Thymus (tissue), 11 donors: Measurements from ENCODE around the gene FHIT. TPM values are rescaled to one million over a fixed set of nuclear protein-coding genes. Genes with fewer than 3 reads are reported as not detected.
"Not testable (repeated sequence)": the region's sequence is repeated elsewhere in the genome, so short reads cannot be mapped to it uniquely, and the experiment has no call there.

Source experiments
- DNase-seq, 9 donors: peaks; one replicate each; pipeline ENCODE4 v3.0.0-alpha.2; 2013; ENCODE audit warnings: low spot score in 9 of 9, low read depth in 6 of 9, missing footprints in 1 of 9
- H3K27ac ChIP-seq, 2 donors: one replicate each; pipeline ENCODE4 v1.5.1; 2013; ENCODE audit warnings: control low read depth in 1 of 2, low read depth in 1 of 2, low read length in 1 of 2, mild to moderate bottlenecking in 1 of 2, moderate library complexity in 1 of 2
- H3K27me3 ChIP-seq, 2 donors: one replicate each; pipeline ENCODE4 v1.5.1; 2013; ENCODE audit warnings: low read length in 1 of 2; ENCODE audit not compliant: control insufficient read depth in 2 of 2, insufficient read depth in 1 of 2
- H3K36me3 ChIP-seq, 2 donors: one replicate each; pipeline ENCODE4 v1.5.1; 2013; ENCODE audit warnings: low read length in 1 of 2, mild to moderate bottlenecking in 1 of 2, moderate library complexity in 1 of 2; ENCODE audit not compliant: control insufficient read depth in 2 of 2, insufficient read depth in 2 of 2
- H3K4me1 ChIP-seq, 2 donors: one replicate each; pipeline ENCODE4 v1.5.1; 2013; ENCODE audit warnings: low read length in 2 of 2; ENCODE audit not compliant: control insufficient read depth in 2 of 2, insufficient read depth in 2 of 2
- H3K4me3 ChIP-seq, 2 donors: one replicate each; pipeline ENCODE4 v1.5.1; 2013; ENCODE audit warnings: low read length in 2 of 2, control low read depth in 1 of 2, mild to moderate bottlenecking in 1 of 2
- H3K9me3 ChIP-seq, 2 donors: one replicate each; pipeline ENCODE4 v1.5.1; 2013; ENCODE audit warnings: low read length in 1 of 2, mild to moderate bottlenecking in 1 of 2; ENCODE audit not compliant: control insufficient read depth in 2 of 2, insufficient read depth in 1 of 2
- WGBS: extraction: QIAGEN DNeasy Blood & Tissue Kit; methylation state at CpG from one replicate; pipeline ENCODE4 v1.1.7; 2013; 5-methylcytosine and 5-hydroxymethylcytosine counted together
- polyA plus RNA-seq: library from polyadenylated mRNA; stranded (reverse); fragments of 200-250 nt; gene quantifications from one replicate; pipeline ENCODE4 v1.2.3, GENCODE V29; 2013
- total RNA-seq: library from RNA; stranded (reverse); fragments of 120-200 nt; gene quantifications from one replicate; pipeline ENCODE4 v1.2.4, GENCODE V29; 2013
- donor health status: healthy.

FHIT gene
- total and polyA plus RNA-seq, 2 donors, result 9.2 to 13.2 TPM

DNA sequence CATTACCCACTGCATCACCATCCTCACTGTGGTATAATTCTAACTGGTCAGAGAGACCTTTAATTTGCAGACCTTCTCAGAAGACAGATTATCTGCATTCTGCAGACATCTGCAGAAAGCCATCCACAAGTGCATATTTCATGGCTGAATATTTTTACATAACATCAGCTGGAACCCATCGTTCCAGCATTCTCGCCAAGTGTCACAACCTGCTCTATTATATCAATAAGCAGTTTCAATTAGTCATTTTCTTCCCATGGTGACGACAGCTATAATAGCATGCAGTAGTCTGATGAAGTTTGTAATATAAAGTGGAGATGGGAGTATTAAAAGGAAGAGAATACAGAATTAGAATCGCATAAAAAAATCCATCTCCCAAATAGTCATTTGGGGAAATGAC, 334.7 kb downstream of the FHIT start:
- 93% methylated on average over 4 of the region's 4 CpGs for WGBS
- H3K4me1 ChIP-seq, result no peaks in the 10 kb centered on the region
- H3K27ac ChIP-seq, result no peak overlapping the region
- H3K36me3 ChIP-seq, result no peaks in the 10 kb centered on the region
- DNase-seq, result no peak
- no peaks in the 10 kb centered on the region for H3K9me3 ChIP-seq
- H3K4me3 ChIP-seq, result no peak overlapping the region
- H3K27me3 ChIP-seq, result no peaks in the 10 kb centered on the region

DNA sequence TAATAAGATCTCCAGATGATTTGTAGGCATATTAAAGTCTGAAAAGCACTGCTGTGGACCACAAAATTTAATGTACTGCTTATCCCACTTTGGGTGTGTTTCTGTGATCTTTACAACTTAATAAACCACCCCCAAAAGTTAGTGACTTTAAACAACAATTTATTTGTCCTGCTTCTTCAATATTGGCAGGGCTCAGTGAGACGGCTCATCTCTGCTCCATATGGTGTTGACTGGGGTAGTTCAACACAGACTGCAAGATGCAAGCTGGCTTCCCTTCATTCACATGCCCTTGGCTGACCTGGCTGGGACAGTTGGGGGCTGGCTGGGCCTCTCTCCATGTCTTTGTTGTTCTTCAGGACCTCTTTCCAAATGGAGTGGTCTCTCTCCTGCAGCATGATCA, 337.8 kb downstream of the FHIT start:
- H3K36me3 ChIP-seq, result no peaks in the 10 kb centered on the region
- H3K4me3 ChIP-seq, result no peak overlapping the region
- H3K9me3 ChIP-seq, result no peaks in the 10 kb centered on the region
- H3K27me3 ChIP-seq, result no peaks in the 10 kb centered on the region
- DNase-seq, result no peak
- no peaks in the 10 kb centered on the region for H3K4me1 ChIP-seq
- 96% methylated on average over 1 of the region's 1 CpG for WGBS
- H3K27ac ChIP-seq, result no peak overlapping the region

DNA sequence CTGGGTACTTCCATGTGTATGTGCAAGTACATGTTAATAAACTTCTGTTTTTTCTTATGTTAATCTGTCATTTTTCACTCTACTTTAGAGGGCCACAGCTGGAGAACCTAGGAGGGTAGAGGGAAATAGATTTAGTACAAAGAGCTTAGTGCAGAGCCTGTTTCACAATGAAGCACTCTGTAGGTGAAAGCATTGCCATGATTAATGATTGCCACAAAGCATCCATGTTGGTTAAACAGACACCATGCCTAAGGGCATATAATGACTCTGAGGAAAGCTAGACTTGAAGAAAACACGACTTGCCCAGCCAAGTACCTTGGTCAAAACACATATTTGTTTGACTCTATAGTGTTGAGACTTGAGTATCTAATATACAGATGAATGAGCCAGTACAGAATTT, 338.4 kb downstream of the FHIT start:
- H3K4me1 ChIP-seq, result no peaks in the 10 kb centered on the region
- no peak for DNase-seq
- H3K27me3 ChIP-seq, result no peaks in the 10 kb centered on the region
- no peaks in the 10 kb centered on the region for H3K9me3 ChIP-seq
- no peak overlapping the region for H3K27ac ChIP-seq
- 85% methylated on average over 1 of the region's 1 CpG for WGBS
- H3K4me3 ChIP-seq, result no peak overlapping the region
- no peaks in the 10 kb centered on the region for H3K36me3 ChIP-seq

DNA sequence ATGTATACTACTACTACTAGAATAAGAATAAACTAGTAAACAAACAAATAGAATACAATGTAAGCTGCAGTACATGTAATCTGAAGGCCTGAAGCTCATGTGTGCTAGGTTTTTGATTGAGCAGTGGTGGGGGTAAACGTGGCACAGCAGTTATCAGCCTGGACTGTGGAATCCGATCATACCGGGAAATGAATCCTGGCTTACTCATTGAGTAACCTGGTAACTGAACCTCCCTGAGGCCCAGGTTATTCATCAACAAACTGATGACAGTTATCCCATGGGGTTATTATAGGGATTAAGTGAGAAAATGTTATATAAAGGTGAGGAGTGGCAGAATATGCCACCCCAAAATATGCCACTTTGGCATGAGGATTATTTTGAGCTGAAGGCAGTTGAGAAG, 339.1 kb downstream of the FHIT start:
- no peak overlapping the region for H3K4me3 ChIP-seq
- no peaks in the 10 kb centered on the region for H3K4me1 ChIP-seq
- DNase-seq, result no peak
- WGBS, result 98% methylated on average over 3 of the region's 3 CpGs
- H3K9me3 ChIP-seq, result no peaks in the 10 kb centered on the region
- no peaks in the 10 kb centered on the region for H3K27me3 ChIP-seq
- no peak overlapping the region for H3K27ac ChIP-seq
- H3K36me3 ChIP-seq, result no peaks in the 10 kb centered on the region

DNA sequence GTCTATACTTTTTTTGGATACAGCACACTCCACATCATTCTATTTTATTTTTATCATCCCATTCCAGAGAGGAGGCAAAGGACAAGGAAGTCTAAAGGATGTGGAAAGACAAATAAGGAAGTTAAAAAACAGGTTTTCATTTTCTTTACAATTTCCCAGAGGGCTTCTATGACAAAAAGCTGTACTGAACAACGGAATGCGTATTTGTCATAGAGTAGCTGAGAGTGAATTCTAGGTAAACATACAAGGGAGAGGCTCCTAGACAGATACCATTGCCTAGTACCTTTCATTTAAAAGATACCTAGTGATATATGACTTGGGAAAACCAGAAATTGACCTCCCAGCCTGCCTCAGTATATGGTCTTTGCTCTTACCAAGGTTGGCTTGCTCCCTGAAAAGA, 341.7 kb downstream of the FHIT start:
- no peak for DNase-seq
- no peaks in the 10 kb centered on the region for H3K9me3 ChIP-seq
- no peaks in the 10 kb centered on the region for H3K4me1 ChIP-seq
- no peak overlapping the region for H3K27ac ChIP-seq
- no peak overlapping the region for H3K4me3 ChIP-seq
- no peaks in the 10 kb centered on the region for H3K36me3 ChIP-seq
- no peaks in the 10 kb centered on the region for H3K27me3 ChIP-seq
- 96% methylated on average over 2 of the region's 2 CpGs for WGBS

DNA sequence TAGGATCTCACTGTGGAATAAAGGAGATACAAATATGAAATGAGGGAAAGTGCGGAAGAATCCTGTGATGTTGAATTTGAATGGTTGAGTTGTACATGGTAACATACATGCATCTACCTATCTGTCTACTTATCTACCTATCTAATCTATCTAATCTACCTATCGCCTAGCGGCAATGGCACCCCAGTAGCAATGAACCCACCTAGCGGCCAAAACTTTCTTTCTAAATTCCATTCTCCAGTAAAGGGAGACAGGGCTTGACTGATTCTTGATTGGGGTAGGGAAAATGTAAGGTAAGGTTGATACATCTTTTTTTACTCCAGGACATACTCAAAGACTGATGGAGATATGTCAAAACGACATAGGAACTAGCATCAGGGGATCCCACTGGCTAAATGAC, 345.0 kb downstream of the FHIT start:
- WGBS, result 96% methylated on average over 5 of the region's 5 CpGs
- H3K36me3 ChIP-seq, result no peaks in the 10 kb centered on the region
- no peaks in the 10 kb centered on the region for H3K4me1 ChIP-seq
- H3K9me3 ChIP-seq, result no peaks in the 10 kb centered on the region
- no peak overlapping the region for H3K4me3 ChIP-seq
- no peak for DNase-seq
- H3K27me3 ChIP-seq, result no peaks in the 10 kb centered on the region
- H3K27ac ChIP-seq, result no peak overlapping the region

DNA sequence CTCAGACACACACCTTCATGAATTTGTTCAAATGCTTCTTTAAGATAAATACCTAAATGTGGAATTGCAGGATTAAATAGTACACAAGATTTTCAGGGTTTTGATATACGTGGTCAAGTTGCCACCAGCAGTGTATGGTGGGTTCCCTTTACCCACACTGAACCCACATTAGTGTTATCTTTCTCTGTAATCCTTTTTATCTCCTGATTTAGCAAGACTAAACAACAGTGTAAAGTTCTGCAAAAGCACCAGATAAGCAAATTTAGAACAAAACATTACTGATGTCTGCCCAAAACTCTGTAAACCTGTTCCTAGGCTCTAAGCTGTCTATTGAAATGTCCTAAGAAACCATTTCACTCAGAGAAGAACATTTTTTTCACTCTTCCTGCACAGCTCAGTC, 352.9 kb downstream of the FHIT start:
- WGBS, result 16% methylated on average over 1 of the region's 1 CpG
- Histone ChIP-seq H3K4me1 (no peaks in the 10 kb centered on the region), H3K27me3 (no peaks in the 10 kb centered on the region), H3K36me3 (no peaks in the 10 kb centered on the region), H3K27ac (no peak overlapping the region), H3K4me3 (no peak overlapping the region), H3K9me3 (no peaks in the 10 kb centered on the region)
- DNase-seq, result no peak

DNA sequence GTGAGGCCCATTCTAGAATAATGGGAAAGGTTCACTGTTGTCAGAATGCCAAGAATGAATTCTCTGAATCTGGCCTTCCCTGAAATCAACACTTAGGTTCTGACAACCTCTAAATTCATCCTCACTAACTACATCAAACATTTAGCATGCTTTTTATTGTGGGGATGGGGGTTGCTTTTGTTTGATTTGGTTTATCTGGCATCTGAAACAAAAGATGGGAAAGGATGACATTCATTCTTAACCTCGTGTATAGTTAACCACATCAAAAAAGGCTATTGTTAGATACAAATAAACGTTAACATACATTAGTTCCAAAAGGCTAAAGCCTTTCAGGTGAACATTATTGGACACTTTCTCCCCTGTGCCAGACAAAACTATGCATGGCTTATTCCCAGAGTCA, 357.3 kb downstream of the FHIT start:
- Histone ChIP-seq H3K9me3 (no peaks in the 10 kb centered on the region), H3K4me1 (no peaks in the 10 kb centered on the region), H3K27ac (no peak overlapping the region), H3K27me3 (no peaks in the 10 kb centered on the region), H3K4me3 (no peak overlapping the region), H3K36me3 (no peaks in the 10 kb centered on the region)
- 4% methylated on average over 2 of the region's 2 CpGs for WGBS
- peak in 4 of 9 donors; percentile 1 to 33 (median 4) for DNase-seq

DNA sequence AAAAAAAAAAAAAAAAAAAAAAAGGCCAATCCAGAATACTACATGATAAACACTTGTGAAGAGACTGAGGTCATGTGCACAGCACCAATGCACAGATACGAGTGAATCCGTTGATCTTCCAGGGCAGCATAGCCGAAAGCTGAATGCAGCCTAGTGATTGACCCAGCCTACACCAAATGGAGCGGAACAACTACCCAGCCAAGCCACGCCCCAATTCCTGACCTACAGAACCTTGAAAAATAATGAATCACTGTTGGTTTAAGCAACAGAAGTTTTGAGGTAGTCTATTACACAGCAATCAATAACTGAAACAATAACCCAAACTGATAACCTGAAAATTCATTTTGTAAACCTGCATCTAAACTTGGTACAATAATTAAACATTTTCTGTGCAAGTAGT, 361.0 kb downstream of the FHIT start:
- WGBS, result 85% methylated on average over 5 of the region's 5 CpGs
- no peaks in the 10 kb centered on the region for H3K36me3 ChIP-seq
- no peak for DNase-seq
- H3K4me1 ChIP-seq, result no peaks in the 10 kb centered on the region
- no peak overlapping the region for H3K4me3 ChIP-seq
- H3K27me3 ChIP-seq, result no peaks in the 10 kb centered on the region
- H3K27ac ChIP-seq, result no peak overlapping the region
- H3K9me3 ChIP-seq, result no peaks in the 10 kb centered on the region

DNA sequence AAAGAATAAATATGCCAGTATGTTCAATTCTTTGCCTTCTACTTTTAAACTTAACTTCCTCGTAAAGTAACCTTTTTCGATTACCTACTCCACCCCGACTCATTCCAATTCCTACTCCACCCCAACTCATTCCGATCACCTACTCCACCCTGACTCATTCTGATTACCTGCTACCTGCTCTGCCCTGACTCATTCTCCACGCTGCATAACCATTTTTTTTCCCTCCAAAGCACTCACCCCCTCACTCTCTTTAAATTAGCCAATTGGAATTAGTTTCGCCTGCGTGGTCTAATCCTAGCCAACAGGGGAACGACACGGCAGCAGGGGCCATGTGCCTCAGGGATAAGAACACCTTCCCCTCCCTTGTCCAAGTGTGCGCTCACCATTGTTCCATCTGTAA, 362.3 kb downstream of the FHIT start:
- not testable (repeated sequence) for H3K9me3 ChIP-seq, H3K36me3 ChIP-seq

More for the DNA sequence above, 362.3 kb downstream of the FHIT start:
- H3K27me3 ChIP-seq, H3K4me3 ChIP-seq, H3K4me1 ChIP-seq, DNase-seq, H3K27ac ChIP-seq: not testable (repeated sequence)
- 97% methylated on average over 10 of the region's 10 CpGs for WGBS
